Stimulated activated CD4-positive, alpha-beta T cell treated with anti-CD3 and anti-CD28 coated beads, Interleukin-1b, Interleukin-23, amount 100 ng/mL, for 4 hours (primary cell): ENCODE measurements around the gene ACAD11.

ENCODE experiments used
- DNase-seq, 2 donors: peaks; one replicate each; pipeline ENCODE4 v3.0.0-alpha.2; 2020; ENCODE audit warnings: low read depth in 2 of 2

ACAD11 gene

GRCh38 chr3:132555306-132556035, 104.1 kb downstream of the ACAD11 start:
- DNase-seq: no peak

GRCh38 chr3:132554437-132554836, 105.2 kb downstream of the ACAD11 start:
- no peak for DNase-seq

GRCh38 chr3:132553826-132554225, 105.8 kb downstream of the ACAD11 start:
- DNase-seq: no peak

DNA sequence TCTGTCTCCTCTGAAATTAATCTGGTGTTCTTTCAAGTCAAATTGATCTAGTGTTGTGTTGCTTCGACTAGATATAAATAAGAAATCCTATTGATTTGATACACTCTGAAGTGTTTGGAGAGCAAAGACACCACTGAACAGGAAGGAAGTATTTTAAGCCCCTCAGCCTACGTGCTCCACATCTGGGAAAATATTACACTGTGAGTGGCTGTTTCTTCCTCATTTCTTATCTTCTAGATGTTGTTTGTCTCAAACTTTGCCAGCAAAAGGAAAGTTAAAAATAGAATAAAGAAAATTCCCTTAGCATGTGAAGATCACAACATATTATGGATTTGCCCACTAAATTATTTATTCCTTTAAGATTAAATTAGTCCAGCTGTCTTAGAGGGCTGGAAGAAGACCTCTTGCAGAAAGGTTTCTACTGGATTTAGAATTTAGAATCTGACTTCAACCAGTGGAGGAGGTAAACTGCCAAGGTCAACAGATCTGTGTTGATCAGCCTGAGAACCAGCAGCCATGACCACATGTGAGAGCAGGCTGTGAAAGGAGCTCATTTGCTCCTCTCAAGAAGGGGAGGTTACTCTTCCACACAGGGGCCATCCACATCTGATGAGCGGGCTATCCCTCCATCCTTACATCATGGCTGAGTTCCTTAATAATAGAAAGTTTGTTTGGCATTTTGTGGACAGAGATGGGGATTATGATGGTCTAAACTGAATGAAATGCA, 108.9 kb downstream of the ACAD11 start:
- no peak for DNase-seq

GRCh38 chr3:132549890-132550578, 109.6 kb downstream of the ACAD11 start:
- DNase-seq: no peak

DNA sequence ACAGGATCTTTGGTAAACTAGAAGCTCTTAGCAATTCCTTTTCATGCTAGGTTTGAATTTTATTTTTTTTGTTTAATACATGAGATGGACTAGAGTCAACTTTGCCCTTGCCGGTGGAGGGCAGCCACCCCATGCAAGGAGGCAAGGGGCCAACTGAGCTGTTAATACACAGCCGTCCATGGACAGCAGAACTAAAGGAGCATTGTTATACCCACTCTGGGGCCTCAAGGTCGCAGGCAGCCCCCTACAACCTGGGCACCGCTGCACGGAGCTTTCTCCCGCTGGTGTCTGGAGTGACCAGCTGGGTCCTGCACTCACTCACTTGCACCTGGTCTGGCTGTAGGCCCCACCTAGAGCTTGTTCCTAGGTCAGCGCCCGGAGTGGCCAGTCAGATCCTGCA, 110.4 kb downstream of the ACAD11 start:
- no peak for DNase-seq

DNA sequence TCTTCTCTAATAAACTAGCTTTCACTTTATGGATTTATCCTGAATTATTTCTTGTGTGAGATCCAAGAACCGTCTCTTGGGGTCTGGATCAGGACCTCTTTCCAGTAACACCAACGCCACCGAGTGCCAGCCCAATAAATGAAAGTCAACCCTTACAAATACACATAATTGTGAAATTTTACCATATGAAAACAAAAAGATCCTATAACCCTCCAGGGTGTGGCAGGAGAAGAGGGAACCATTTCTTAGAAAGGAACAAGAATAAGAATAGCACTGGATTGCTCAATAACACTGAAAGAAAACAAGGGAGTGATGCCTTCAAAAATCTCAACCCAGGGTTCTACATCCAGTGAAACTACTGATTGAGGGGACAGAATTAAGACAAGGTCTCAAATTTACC, 114.1 kb downstream of the ACAD11 start:
- no peak for DNase-seq

DNA sequence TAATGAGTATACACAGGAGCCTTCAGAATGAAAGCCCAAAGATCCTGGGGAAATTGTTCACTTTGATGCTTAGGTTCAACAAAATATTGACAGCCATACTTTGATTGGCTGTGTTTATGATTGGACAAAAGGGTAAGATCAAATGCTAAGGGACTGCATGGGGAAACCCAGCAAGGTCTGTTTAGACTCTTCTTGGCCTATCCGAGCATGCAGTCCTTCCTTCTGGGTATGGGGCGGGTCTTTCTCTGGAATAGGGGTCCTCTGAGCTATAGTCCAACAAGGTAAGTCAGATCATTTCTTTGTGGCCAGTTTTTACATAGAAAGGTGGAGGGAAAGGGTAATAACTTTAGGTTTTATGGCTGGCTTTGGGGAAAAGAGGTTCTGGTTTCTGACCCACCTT, 115.5 kb downstream of the ACAD11 start:
- no peak for DNase-seq

GRCh38 chr3:132543011-132543739, 116.4 kb downstream of the ACAD11 start:
- no peak for DNase-seq

DNA sequence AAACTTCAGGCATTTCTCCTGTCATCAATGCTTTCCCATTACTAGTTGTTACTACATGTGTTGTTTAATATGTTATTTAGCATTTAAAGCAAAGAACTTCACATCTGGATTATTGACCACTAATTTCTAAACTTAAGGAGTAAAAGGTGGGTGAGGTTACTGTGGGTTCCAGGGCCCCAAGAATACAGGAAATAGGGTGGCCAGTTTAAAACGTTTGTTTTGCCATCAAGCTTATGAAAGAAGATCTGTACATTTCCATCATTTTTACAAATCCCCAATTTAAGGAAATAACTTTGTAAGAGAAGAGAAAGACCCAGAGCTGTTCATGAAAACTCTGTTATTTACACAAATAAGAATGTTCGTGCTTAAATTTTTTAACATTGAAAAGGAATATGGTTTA, 117.0 kb downstream of the ACAD11 start:
- no peak for DNase-seq

DNA sequence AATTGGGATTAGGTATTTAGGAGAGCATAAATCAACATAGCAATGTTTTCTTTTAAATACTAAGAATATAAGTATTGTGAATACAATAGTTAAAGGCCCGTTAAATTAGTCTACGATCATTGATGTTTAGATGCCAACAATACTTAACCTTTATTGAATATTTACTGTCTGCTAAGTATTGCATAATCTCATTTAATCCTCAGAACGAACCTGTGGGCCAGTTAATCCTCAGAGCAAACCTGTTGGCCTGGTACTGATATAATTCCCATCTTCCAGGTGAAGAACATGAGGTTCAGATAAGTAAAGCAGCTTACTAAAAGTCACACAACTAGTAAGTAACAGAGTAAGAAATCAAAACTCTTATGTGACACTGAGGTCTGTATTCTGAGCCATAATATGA, 119.9 kb downstream of the ACAD11 start:
- DNase-seq: no peak

DNA sequence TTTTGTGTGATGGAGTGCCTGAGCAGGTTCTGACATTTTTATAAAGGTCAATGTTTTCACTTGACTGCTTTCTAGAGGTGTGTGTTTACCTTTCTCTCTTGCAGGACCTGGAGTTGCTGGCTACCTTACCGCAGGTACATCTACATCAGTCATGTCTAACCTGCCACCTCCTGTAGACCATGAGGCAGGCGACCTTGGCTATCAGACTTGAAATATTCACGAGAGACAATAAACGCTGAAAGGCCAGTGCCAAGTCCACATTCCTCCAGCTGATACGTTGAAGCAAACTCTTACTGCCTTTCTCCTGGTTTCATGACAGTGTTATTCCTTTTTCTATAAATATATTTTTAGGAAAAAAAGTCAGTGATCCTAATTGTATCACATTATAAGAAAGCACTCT, 121.5 kb downstream of the ACAD11 start:
- DNase-seq: no peak

DNA sequence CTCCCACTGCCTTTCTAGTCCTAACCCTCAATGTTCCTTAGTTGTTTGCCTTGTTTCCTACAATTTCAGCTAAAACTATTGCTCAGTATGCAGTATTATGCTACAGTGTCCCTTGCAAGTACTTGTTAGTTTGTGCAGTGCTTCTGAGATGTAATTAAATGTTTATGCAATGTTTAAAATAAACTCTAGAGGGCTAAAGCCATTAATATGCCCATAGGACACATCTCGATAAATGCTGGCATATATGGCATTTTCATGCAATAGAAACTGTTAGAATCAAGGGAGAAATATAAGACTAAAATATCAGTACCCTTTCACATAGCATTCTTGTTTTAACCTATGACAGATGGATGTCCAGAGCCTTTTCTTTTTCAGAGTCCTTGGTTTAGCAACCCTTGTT, 122.3 kb downstream of the ACAD11 start:
- no peak for DNase-seq

DNA sequence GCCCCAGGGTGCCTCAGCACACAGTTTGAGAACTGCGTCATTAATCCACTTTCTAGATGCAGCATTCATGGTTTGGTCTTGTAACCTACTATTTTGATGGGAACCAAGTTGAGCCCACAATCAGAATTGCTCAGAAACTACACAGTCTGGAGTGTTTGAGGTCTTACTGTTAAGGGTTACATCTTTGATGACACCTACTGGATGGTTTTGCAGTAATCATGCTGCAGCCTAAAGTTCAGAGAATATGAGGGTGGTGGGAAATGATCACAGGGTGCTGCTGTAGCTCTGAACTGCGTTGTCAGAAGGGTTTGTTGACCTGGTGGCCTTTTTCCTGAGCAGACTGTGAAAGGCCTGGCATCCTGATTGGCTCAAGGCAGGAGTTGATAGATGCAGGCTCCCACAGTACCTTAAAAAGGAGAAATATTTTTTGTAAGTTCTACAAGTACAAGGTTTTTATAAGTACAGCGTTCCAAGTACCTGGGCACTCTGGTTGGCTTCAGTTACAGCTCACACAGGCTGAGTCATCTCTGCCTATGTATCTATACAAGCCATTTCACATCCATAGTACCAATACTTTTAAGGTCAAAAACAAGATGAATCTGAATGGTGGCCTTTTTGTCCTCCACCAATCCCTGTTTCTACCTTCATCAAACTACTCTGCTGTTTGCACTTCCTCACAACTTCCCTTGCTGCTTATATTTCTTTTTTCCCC, 123.0 kb downstream of the ACAD11 start:
- no peak for DNase-seq

DNA sequence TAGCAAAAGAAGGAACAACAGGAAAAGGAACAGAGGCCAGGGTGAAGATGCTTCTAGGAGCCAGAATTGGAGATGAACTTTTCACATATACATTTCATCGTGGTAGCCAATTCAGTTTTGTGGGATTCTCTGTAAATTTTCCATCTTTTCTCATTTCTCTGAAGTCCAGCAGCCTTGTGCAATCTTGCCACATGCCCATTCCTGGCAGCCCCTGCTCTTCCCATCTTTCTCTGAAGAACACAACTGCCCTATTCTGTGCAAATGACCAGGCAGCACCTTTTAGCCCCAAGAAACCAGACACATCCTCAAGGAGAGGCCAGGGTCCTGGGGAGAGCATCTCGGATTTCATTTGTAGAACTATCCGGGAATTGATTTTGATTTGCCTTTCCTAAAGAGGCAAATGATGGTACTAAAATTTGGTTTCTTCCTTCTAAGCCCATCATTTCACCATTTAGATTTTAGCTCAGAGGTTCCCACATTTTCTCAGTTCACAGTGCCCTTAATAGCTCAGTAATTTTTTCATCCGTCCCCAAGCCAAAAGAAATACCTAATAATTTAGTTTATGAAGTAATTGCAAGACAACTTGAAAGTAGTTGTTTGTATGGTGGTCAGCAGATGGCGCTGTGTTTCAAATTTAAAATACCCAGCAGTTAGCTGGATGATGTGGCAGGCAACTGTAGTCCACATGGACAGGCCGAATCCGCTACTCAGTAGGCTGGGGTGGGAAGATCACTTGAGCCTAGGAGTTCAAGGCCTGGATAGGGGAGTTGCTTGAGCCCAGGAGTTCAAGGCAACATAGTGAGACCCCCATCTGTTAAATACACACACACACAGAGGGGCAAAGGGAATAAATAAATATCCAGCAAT, 123.8 kb downstream of the ACAD11 start:
- DNase-seq: peak; percentile 33 to 41

DNA sequence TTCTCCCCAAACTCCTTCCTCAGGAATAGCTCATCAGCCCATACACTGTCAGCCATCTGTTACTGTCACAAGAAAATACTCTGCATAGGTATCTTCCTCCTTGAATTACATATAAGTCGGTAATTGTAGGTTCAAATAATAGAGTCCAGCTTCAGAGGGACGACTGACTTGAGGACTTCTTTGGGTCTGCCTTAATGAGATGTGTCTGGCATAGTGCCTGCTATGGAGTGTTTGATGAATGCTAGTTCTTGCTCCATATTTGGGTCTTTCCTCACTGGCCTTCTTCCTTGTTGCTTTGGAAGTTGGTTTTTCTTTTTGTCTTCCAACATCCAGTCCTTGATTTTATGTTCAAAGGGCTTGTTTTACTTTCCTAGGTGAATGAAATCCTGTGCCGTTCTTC, 129.0 kb downstream of the ACAD11 start:
- no peak for DNase-seq

- DNase-seq: no peak
These were observed 137.3 kb downstream of the ACAD11 start for GRCh38 chr3:132522353-132522752.

- DNase-seq: no peak
These were observed 137.7 kb downstream of the ACAD11 start for GRCh38 chr3:132521901-132522300.

DNA sequence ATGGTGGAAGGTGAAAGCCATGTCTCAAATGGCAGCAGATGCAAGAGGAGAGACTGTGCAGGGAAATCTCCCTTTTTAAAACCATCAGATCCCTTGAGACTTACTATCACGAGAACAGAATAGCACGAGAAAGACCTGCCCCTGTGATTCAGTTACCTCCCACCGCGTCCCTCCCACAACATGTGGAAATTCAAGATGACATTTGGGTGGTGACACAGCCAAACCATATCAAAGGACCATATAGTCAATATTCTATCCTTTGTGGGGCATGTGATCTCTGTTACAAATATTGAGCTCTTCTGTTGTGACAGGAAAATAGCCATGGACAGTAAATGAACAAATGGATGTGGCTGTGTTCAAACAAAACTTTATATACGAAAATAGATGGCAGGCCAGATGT, 139.7 kb downstream of the ACAD11 start:
- no peak for DNase-seq

DNA sequence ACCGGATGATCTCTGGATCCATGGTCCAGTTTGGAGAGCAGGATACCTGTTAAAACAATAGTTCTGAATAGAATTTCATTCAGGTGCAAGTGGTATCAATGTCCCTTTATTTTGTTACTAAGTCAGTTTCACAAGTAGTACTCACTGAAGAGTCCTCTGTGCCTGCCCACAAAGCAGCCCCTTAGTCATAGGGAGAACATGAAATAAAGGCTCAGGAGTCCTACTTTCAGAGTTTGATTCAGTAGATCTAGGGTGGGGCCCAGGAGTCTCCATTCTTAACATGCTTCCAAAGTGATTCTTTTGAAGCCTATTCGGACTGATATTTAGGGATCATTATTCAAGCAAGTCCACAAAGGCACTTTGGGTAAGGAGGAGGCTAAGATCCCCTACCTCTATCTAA, 142.3 kb downstream of the ACAD11 start:
- no peak for DNase-seq

DNA sequence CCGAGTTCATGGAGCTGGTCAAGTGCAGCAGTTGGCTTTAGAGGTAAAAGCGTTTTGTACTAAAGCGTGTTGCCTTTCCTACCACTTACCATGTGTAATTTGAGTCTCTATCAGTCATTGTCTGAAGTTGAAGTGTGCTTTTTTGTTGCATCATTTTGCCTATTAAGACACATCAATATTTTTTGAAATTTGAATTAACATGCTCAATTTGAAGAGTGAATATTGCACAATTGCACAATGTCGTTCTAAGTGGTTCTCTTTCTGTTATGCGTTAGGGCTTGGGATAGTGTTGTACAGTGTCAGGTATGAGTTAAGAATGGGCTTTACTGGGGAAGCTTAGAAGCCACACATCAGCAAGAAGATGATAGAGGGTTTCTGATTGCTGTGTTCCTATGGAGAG, 146.6 kb downstream of the ACAD11 start:
- DNase-seq: no peak
